ENCODE data around the gene HRH2.
"Not testable (repeated sequence)": the region's sequence is repeated elsewhere in the genome, so short reads cannot be mapped to it uniquely, and the experiment has no call there.

The HRH2 gene

GRCh38 chr5:175717837-175718236, 60.0 kb downstream of the HRH2 start:
- no peak for DNase-seq

- DNase-seq: no peak
These were observed 60.7 kb downstream of the HRH2 start for GRCh38 chr5:175718401-175719108.

- DNase-seq: not testable (repeated sequence)
These were observed 61.2 kb downstream of the HRH2 start for GRCh38 chr5:175719109-175719432.

- DNase-seq: no peak
These were observed 66.7 kb downstream of the HRH2 start for GRCh38 chr5:175724314-175725275.

- no peak for DNase-seq
These were observed 70.4 kb downstream of the HRH2 start for GRCh38 chr5:175728316-175728715.

GRCh38 chr5:175728885-175729828, 71.3 kb downstream of the HRH2 start:
- DNase-seq: no peak

- DNase-seq: peak; percentile 28
These were observed 72.0 kb downstream of the HRH2 start for GRCh38 chr5:175729829-175730277.

- DNase-seq: no peak
These were observed 73.3 kb downstream of the HRH2 start for GRCh38 chr5:175731172-175731571.

GRCh38 chr5:175731756-175732465, 74.0 kb downstream of the HRH2 start:
- DNase-seq: no peak

GRCh38 chr5:175733017-175733416, 75.1 kb downstream of the HRH2 start:
- no peak for DNase-seq

- no peak for DNase-seq
These were observed 76.1 kb downstream of the HRH2 start for GRCh38 chr5:175734016-175734415.

- DNase-seq: no peak
These were observed 76.6 kb downstream of the HRH2 start for GRCh38 chr5:175734501-175734900.

- DNase-seq: no peak
These were observed 77.8 kb downstream of the HRH2 start for GRCh38 chr5:175735701-175736100.

GRCh38 chr5:175736652-175737051, 78.8 kb downstream of the HRH2 start:
- DNase-seq: no peak

- DNase-seq: no peak
These were observed 79.6 kb downstream of the HRH2 start for GRCh38 chr5:175737481-175737880.

- no peak for DNase-seq
These were observed 80.3 kb downstream of the HRH2 start for GRCh38 chr5:175738126-175738525.

GRCh38 chr5:175738602-175739133, 80.8 kb downstream of the HRH2 start:
- DNase-seq: no peak

GRCh38 chr5:175740014-175740413, 82.1 kb downstream of the HRH2 start:
- no peak for DNase-seq

GRCh38 chr5:175741556-175741955, 83.7 kb downstream of the HRH2 start:
- DNase-seq: no peak

- no peak for DNase-seq
These were observed 84.6 kb downstream of the HRH2 start for GRCh38 chr5:175742290-175742994.

GRCh38 chr5:175743676-175744210, 85.9 kb downstream of the HRH2 start:
- no peak for DNase-seq

Data from NCI-H1436 (cell line).